ENCODE measurements around the gene PTPRM. TPM values are rescaled to one million over a fixed set of nuclear protein-coding genes. Genes with fewer than 3 reads are reported as not detected.

Gene PTPRM
- total RNA-seq, 1 experiment from 2014 or later, result 14.5 TPM

- TF ChIP-seq REST (IDR thresholded peaks at IDR 0.05; ENCODE audit: low read depth), result no peak
- TF ChIP-seq CEBPB (IDR thresholded peaks at IDR 0.05; ENCODE audit: low read depth), result no peak
- TF ChIP-seq ZFX (IDR thresholded peaks at IDR 0.05), result no peak
- TF ChIP-seq JUND (IDR thresholded peaks at IDR 0.05), result no peak
- TF ChIP-seq FOSL1 (IDR thresholded peaks at IDR 0.05; ENCODE audit: low read depth), result no peak
These were observed 498.7 kb downstream of the PTPRM start (continued) for GRCh38 chr18:8065773-8066172.

- no peak overlapping the region for H3K9ac ChIP-seq (ENCODE audit: low read length)
- no TSS peak for BruUV-seq (replicated peaks)
- H3K27ac ChIP-seq (ENCODE audit: low read depth, low read length), result no peak overlapping the region
- DNase-seq (ENCODE audit: low read depth, low spot score), result no peak
- RAD21 ChIA-PET (ENCODE audit: low non-redundant PET in 1 of 2, low total read pairs in 2 of 2, uncharacterized antibody in 2 of 2, unreplicated experiment in 2 of 2), result no interaction called here
- H2AFZ ChIP-seq (ENCODE audit: low read depth, low read length, poor library complexity, severe bottlenecking), result no peak overlapping the region
- H3K4me3 ChIP-seq (replicated peaks in 1 of 2; ENCODE audit: low read depth in 1 of 2, low read length in 2 of 2), result no peak overlapping the region
- no peaks in the 10 kb centered on the region for H3K9me2 ChIP-seq (ENCODE audit: insufficient read depth)
- no peak for ATAC-seq
- no peaks in the 10 kb centered on the region for H3K9me3 ChIP-seq (ENCODE audit: control insufficient read depth in 1 of 2, insufficient read depth in 1 of 2, low read depth in 1 of 2, low read length in 2 of 2)
- H3K4me2 ChIP-seq (ENCODE audit: low read length), result no peak overlapping the region
- H3K36me3 ChIP-seq (ENCODE audit: control insufficient read depth in 1 of 2, insufficient read depth in 2 of 2, low read length in 2 of 2), result no peaks in the 10 kb centered on the region
- H4K20me1 ChIP-seq (ENCODE audit: insufficient read depth), result no peaks in the 10 kb centered on the region
- CTCF ChIA-PET, result no interaction called here
- POLR2A ChIA-PET, result no interaction called here
- TF ChIP-seq ZNF274 (IDR thresholded peaks at IDR 0.05; ENCODE audit: low read depth, low read length) (no peak), ELF1 (IDR thresholded peaks at IDR 0.05; ENCODE audit: borderline replicate concordance, low read depth) (no peak), CEBPB (IDR thresholded peaks at IDR 0.05; ENCODE audit: low read depth) (no peak), JUND (IDR thresholded peaks at IDR 0.05) (no peak), CTCF (IDR thresholded peaks at IDR 0.05 in 2 of 3, conservative IDR thresholded peaks at IDR 0.05 in 1 of 3; ENCODE audit: borderline replicate concordance in 1 of 3, insufficient read depth in 1 of 3, low read depth in 2 of 3, low read length in 2 of 3) (no peak), YY1 (IDR thresholded peaks at IDR 0.05; ENCODE audit: extremely low read depth, insufficient replicate concordance, low read depth, low read length) (no peak), SP1 (IDR thresholded peaks at IDR 0.05; ENCODE audit: low read depth) (no peak), ZBTB33 (IDR thresholded peaks at IDR 0.05; ENCODE audit: extremely low read depth, insufficient replicate concordance, low read length) (no peak), FOSL1 (IDR thresholded peaks at IDR 0.05; ENCODE audit: low read depth) (no peak), REST (IDR thresholded peaks at IDR 0.05; ENCODE audit: low read depth) (no peak), ZFX (IDR thresholded peaks at IDR 0.05) (no peak)
- intact Hi-C loops (cut with micrococcal nuclease), result no loop called here
- H3K27me3 ChIP-seq (ENCODE audit: insufficient read depth, low read length), result no peaks in the 10 kb centered on the region
- no peaks in the 10 kb centered on the region for H3K4me1 ChIP-seq (ENCODE audit: control insufficient read depth in 1 of 2, insufficient read depth in 2 of 2, low read length in 2 of 2)
- no peaks in the 10 kb centered on the region for H3K79me2 ChIP-seq (ENCODE audit: insufficient read depth, low read length)
These were observed 502.6 kb downstream of the PTPRM start for GRCh38 chr18:8069708-8070107.

All from HCT116 (cell line).